Gastrocnemius medialis (tissue), 4 donors: ENCODE measurements around the gene THSD7B.

Experiments used
- POLR2A ChIP-seq, 2 donors: fragments of 450-650 bp; IDR thresholded peaks; one replicate each; pipeline ENCODE4 v1.6.1; 2017; ENCODE audit warnings: antibody characterized with exemption in 2 of 2, mild to moderate bottlenecking in 2 of 2, moderate library complexity in 2 of 2
- TF ChIP-seq, protein P1 (sequence below), 5 experiments: fragments of 450-650 bp in 3 of 5; fragments of 200-600 bp in 2 of 5; sonication (generic) in 2 of 5; IDR thresholded peaks in 4 of 5; conservative IDR thresholded peaks in 1 of 5; 1 replicate in 4 of 5; 2 replicates in 1 of 5; pipeline ENCODE4 v1.5.1; 2016 to 2019; ENCODE audit warnings: antibody characterized with exemption in 5 of 5, mild to moderate bottlenecking in 3 of 5, moderate library complexity in 3 of 5

DNA sequence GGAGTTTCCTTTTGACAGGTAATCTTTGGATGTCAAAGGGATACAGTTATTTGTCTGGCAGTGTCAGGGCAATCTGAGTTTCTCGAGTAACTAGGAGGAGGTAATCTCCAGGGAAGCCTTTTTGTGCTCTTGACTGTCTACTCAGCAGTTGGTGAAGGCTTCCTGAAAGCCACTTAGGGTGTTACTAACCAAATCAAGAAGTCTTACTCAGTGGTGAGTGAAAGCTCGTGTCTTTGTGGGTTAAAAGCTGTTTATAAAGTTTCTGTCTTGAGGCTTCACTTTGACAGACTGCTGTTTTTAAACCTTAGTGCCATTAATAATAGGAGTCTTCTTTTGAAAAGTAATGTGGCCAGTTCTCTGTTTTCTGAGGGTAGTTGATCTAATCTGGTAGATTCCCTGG lies 1.7 kb downstream of the THSD7B start:
- TF ChIP-seq, protein P1, sequence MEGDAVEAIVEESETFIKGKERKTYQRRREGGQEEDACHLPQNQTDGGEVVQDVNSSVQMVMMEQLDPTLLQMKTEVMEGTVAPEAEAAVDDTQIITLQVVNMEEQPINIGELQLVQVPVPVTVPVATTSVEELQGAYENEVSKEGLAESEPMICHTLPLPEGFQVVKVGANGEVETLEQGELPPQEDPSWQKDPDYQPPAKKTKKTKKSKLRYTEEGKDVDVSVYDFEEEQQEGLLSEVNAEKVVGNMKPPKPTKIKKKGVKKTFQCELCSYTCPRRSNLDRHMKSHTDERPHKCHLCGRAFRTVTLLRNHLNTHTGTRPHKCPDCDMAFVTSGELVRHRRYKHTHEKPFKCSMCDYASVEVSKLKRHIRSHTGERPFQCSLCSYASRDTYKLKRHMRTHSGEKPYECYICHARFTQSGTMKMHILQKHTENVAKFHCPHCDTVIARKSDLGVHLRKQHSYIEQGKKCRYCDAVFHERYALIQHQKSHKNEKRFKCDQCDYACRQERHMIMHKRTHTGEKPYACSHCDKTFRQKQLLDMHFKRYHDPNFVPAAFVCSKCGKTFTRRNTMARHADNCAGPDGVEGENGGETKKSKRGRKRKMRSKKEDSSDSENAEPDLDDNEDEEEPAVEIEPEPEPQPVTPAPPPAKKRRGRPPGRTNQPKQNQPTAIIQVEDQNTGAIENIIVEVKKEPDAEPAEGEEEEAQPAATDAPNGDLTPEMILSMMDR (IDR thresholded peaks at IDR 0.05 in 4 of 5, conservative IDR thresholded peaks at IDR 0.05 in 1 of 5), result no peak
- no peak for TF ChIP-seq POLR2A (IDR thresholded peaks at IDR 0.05)
